Mesenteric fat pad (tissue), 1 donor: ENCODE results near the gene FBXO4. TPM values are rescaled to one million over a fixed set of nuclear protein-coding genes. Genes with fewer than 3 reads are reported as not detected.
A peak's percentile ranks its signal among the peaks of the same experiment; 100 is the strongest.
"Not testable (repeated sequence)": the region's sequence is repeated elsewhere in the genome, so short reads cannot be mapped to it uniquely, and the experiment has no call there.

ENCODE experiments used
- DNase-seq: peaks from one replicate; pipeline ENCODE4 v3.0.0-alpha.2; 2020; ENCODE audit warnings: low spot score
- total RNA-seq: library from RNA; stranded (reverse); fragmentation: NEBNext Ultra II Directional; extraction: Animal tissue kit (Norgen Biotek cat#: 25700); gene quantifications from one replicate; pipeline ENCODE4 v1.2.1, GENCODE V29; 2021
- donor health status: DM: yes; HTN: yes; CAD: no.

Gene FBXO4
- total RNA-seq, 1 donor from 2014 or later = 11.2 TPM

GRCh38 chr5:41921874-41922273, 3.2 kb upstream of the FBXO4 start:
- no peak for DNase-seq

- no peak for DNase-seq
Measured at GRCh38 chr5:41924526-41924871, 582 bp upstream of the FBXO4 start.

- DNase-seq = peak; percentile 90
Measured at GRCh38 chr5:41925555-41925951, 472 bp downstream of the FBXO4 start.

GRCh38 chr5:41927604-41928003, 2.5 kb downstream of the FBXO4 start:
- no peak for DNase-seq

GRCh38 chr5:41929035-41929434, 4.0 kb downstream of the FBXO4 start:
- no peak for DNase-seq

GRCh38 chr5:41932770-41933169, 7.7 kb downstream of the FBXO4 start:
- no peak for DNase-seq

GRCh38 chr5:41935544-41935943, 10.5 kb downstream of the FBXO4 start:
- no peak for DNase-seq

- DNase-seq = no peak
Measured at GRCh38 chr5:41940641-41941040, 15.6 kb downstream of the FBXO4 start.

- not testable (repeated sequence) for DNase-seq
Measured at GRCh38 chr5:41945332-41945955, 20.4 kb downstream of the FBXO4 start.

GRCh38 chr5:41951224-41951623, 26.1 kb downstream of the FBXO4 start:
- DNase-seq = no peak

- DNase-seq = no peak
Measured at GRCh38 chr5:41954286-41954685, 29.2 kb downstream of the FBXO4 start.

GRCh38 chr5:41955432-41956024, 30.4 kb downstream of the FBXO4 start:
- no peak for DNase-seq

- no peak for DNase-seq
Measured at GRCh38 chr5:41956943-41957342, 31.9 kb downstream of the FBXO4 start.

GRCh38 chr5:41960481-41960880, 35.4 kb downstream of the FBXO4 start:
- no peak for DNase-seq

- DNase-seq = no peak
Measured at GRCh38 chr5:41961736-41962135, 36.7 kb downstream of the FBXO4 start.

GRCh38 chr5:41962491-41962890, 37.4 kb downstream of the FBXO4 start:
- no peak for DNase-seq

- no peak for DNase-seq
Measured at GRCh38 chr5:41966401-41967105, 41.5 kb downstream of the FBXO4 start.

GRCh38 chr5:41967401-41967800, 42.3 kb downstream of the FBXO4 start:
- no peak for DNase-seq

GRCh38 chr5:41968153-41968723, 43.2 kb downstream of the FBXO4 start:
- DNase-seq = no peak

- no peak for DNase-seq
Measured at GRCh38 chr5:41973087-41973486, 48.0 kb downstream of the FBXO4 start.

- DNase-seq = no peak
Measured at GRCh38 chr5:41973887-41974286, 48.8 kb downstream of the FBXO4 start.

GRCh38 chr5:41978676-41979075, 53.6 kb downstream of the FBXO4 start:
- DNase-seq = no peak
